Peyer's patch (tissue), 4 donors: ENCODE data around the gene CDCA4. TPM values are rescaled to one million over a fixed set of nuclear protein-coding genes. Genes with fewer than 3 reads are reported as not detected.

Experiments used
- DNase-seq, 3 donors: peaks; one replicate each; pipeline ENCODE4 v3.0.0-alpha.2; 2017 to 2019
- H3K27ac ChIP-seq, 4 donors: fragments of 200-600 bp; sonication (generic); one replicate each; pipeline ENCODE4 v1.5.1; 2016 to 2019
- H3K27me3 ChIP-seq, 2 donors: fragments of 200-600 bp; sonication (generic); one replicate each; pipeline ENCODE4 v1.5.1; 2019
- H3K36me3 ChIP-seq, 3 donors: fragments of 200-600 bp; sonication (generic); one replicate each; pipeline ENCODE4 v1.5.1; 2016 to 2019
- H3K4me1 ChIP-seq, 4 donors: fragments of 200-600 bp; sonication (generic); one replicate each; pipeline ENCODE4 v1.5.1; 2016 to 2019
- H3K4me3 ChIP-seq, 4 donors: fragments of 200-600 bp; sonication (generic); 1 replicate in 3 of 4; 2 replicates in 1 of 4; pipeline ENCODE4 v1.5.1; 2016 to 2019; ENCODE audit warnings: mild to moderate bottlenecking in 1 of 4
- H3K9me3 ChIP-seq, 4 donors: fragments of 200-600 bp; sonication (generic); one replicate each; pipeline ENCODE4 v1.5.1; 2016 to 2019; ENCODE audit warnings: mild to moderate bottlenecking in 1 of 4
- POLR2A ChIP-seq, 2 donors: fragments of 450-650 bp; IDR thresholded peaks; one replicate each; pipeline ENCODE4 v1.5.1; 2017; ENCODE audit warnings: antibody characterized with exemption in 2 of 2, mild to moderate bottlenecking in 2 of 2, moderate library complexity in 2 of 2
- total RNA-seq, 4 donors: library from RNA; depleted of rRNA; stranded (reverse); fragments of >200 nt; gene quantifications; one replicate each; pipeline ENCODE4 v1.1.0, GENCODE V29; 2016
- TF ChIP-seq, protein P1 (sequence below), 6 experiments: fragments of 450-650 bp in 4 of 6; fragments of 200-600 bp in 2 of 6; sonication (generic) in 1 of 6; IDR thresholded peaks; one replicate each; pipeline ENCODE4 v1.5.1; 2017 to 2019; ENCODE audit warnings: antibody characterized with exemption in 6 of 6, mild to moderate bottlenecking in 3 of 6, moderate library complexity in 1 of 6

Gene CDCA4
- total RNA-seq, 4 donors from 2014 or later, result 3.7 to 9.1 (median 6.6) TPM

- H3K27ac ChIP-seq, result no peak overlapping the region
These were observed 34.3 kb downstream of the CDCA4 start for GRCh38 chr14:104986487-104987164.

GRCh38 chr14:104985675-104986486 lies 35.0 kb downstream of the CDCA4 start, which contains the start of gene CLBA1:
TSS of gene CLBA1 (plus strand) at chr14:104985788. CDS start at chr14:104986432, 644 bp downstream.
- DNase-seq, result peak; percentile 82 to 95 (median 94)
- no peaks in the 10 kb centered on the region for H3K9me3 ChIP-seq
- H3K27me3 ChIP-seq, result no peaks in the 10 kb centered on the region
- TF ChIP-seq, protein P1, sequence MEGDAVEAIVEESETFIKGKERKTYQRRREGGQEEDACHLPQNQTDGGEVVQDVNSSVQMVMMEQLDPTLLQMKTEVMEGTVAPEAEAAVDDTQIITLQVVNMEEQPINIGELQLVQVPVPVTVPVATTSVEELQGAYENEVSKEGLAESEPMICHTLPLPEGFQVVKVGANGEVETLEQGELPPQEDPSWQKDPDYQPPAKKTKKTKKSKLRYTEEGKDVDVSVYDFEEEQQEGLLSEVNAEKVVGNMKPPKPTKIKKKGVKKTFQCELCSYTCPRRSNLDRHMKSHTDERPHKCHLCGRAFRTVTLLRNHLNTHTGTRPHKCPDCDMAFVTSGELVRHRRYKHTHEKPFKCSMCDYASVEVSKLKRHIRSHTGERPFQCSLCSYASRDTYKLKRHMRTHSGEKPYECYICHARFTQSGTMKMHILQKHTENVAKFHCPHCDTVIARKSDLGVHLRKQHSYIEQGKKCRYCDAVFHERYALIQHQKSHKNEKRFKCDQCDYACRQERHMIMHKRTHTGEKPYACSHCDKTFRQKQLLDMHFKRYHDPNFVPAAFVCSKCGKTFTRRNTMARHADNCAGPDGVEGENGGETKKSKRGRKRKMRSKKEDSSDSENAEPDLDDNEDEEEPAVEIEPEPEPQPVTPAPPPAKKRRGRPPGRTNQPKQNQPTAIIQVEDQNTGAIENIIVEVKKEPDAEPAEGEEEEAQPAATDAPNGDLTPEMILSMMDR (IDR thresholded peaks at IDR 0.05), result no peak
- peak in 1 of 2 donors; percentile 1 for TF ChIP-seq POLR2A (IDR thresholded peaks at IDR 0.05)
- H3K4me1 ChIP-seq, result peaks cover 0 to 8% (median 4%) of the 10 kb centered on the region in 4 donors
- peak within 1 kb of the TSS; percentile 67 to 82 (median 76) for H3K4me3 ChIP-seq
- peak within 1 kb of the TSS; percentile 31 to 78 (median 62) for H3K27ac ChIP-seq
- no peaks in the 10 kb centered on the region for H3K36me3 ChIP-seq

More at GRCh38 chr14:104986487-104987164, 34.3 kb downstream of the CDCA4 start:
- peak overlapping the region in 3 of 4 donors; percentile 67 to 80 (median 73) for H3K4me3 ChIP-seq
- DNase-seq, result no peak
- H3K36me3 ChIP-seq, result no peaks in the 10 kb centered on the region
- H3K4me1 ChIP-seq, result peaks cover 0 to 8% (median 4%) of the 10 kb centered on the region in 4 donors
- TF ChIP-seq, protein P1 (IDR thresholded peaks at IDR 0.05), result no peak
- no peak for TF ChIP-seq POLR2A (IDR thresholded peaks at IDR 0.05)
- no peaks in the 10 kb centered on the region for H3K9me3 ChIP-seq
- no peaks in the 10 kb centered on the region for H3K27me3 ChIP-seq

DNA sequence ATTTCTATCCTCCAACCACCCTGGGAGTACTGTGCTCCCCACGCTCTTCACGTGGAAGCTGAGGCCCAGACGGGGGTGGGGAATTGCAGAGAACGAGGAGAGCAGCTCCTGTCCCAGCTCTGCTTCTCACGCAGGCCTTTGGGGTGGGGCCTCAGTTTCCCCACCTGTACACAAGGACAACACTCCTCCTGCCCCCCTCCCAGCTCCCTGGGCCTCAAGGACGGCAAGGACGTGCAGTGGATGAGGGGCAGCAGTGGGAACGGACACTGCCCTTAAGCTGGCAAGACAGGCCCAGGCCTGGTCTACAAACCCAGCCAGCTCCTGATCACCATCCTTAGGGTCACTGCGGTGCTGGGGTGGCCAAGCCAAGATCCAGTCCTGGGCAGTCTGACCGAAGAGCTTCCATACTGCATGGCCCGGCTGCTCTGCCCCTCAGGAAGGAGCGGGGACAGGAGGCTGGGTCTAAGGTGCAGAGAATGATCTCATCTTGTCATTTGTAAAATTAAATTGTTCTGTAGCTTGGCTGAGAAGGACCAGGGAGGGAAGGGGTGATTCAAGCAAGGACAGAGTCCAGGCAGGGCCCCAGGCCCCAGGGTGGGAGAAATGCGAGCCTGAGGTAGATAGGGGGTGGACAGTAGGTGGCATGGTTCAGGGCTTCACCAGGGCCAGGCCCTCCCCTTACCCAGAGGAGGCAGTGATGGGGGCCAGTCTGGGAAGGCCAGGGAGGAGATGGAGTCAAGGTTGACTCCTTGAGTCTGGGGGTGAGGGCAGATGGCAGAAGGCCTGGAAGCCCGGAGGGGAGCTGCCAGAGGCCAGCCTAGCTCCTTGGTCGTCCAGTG lies 36.6 kb downstream of the CDCA4 start:
- Histone ChIP-seq H3K9me3 (no peaks in the 10 kb centered on the region), H3K4me3 (no peak overlapping the region), H3K4me1 (peaks cover 0 to 8% (median 4%) of the 10 kb centered on the region in 4 donors), H3K36me3 (no peaks in the 10 kb centered on the region), H3K27me3 (no peaks in the 10 kb centered on the region), H3K27ac (no peak overlapping the region)
- peak in 1 of 3 donors; percentile 38 for DNase-seq
- TF ChIP-seq, protein P1 (IDR thresholded peaks at IDR 0.05), result no peak
- no peak for TF ChIP-seq POLR2A (IDR thresholded peaks at IDR 0.05)

- H3K4me3 ChIP-seq, result no peak overlapping the region
- H3K27ac ChIP-seq, result no peak overlapping the region
- no peak for TF ChIP-seq POLR2A (IDR thresholded peaks at IDR 0.05)
- TF ChIP-seq, protein P1 (IDR thresholded peaks at IDR 0.05), result no peak
- peak in 1 of 3 donors; percentile 44 for DNase-seq
- peaks cover 0 to 15% (median 4%) of the 10 kb centered on the region in 4 donors for H3K4me1 ChIP-seq
- no peaks in the 10 kb centered on the region for H3K9me3 ChIP-seq
- H3K27me3 ChIP-seq, result no peaks in the 10 kb centered on the region
- no peaks in the 10 kb centered on the region for H3K36me3 ChIP-seq
These were observed 37.6 kb downstream of the CDCA4 start for GRCh38 chr14:104983231-104983721.
